Ovary (tissue), 3 donors: ENCODE data around the gene SHC4.

ENCODE experiments used
- POLR2A ChIP-seq: fragments of 450-650 bp; IDR thresholded peaks from one replicate; pipeline ENCODE4 v1.6.1; 2017; ENCODE audit warnings: antibody characterized with exemption, mild to moderate bottlenecking, moderate library complexity
- TF ChIP-seq, protein P1 (sequence below), 3 donors: fragments of 450-650 bp in 2 of 3; fragments of 200-600 bp in 1 of 3; IDR thresholded peaks; one replicate each; pipeline versions ENCODE4 v1.5.1 to v1.8.0; 2016 to 2022; ENCODE audit warnings: antibody characterized with exemption in 3 of 3, mild to moderate bottlenecking in 1 of 3
- donor health status: DM: no; HTN: no; CAD: no.

DNA sequence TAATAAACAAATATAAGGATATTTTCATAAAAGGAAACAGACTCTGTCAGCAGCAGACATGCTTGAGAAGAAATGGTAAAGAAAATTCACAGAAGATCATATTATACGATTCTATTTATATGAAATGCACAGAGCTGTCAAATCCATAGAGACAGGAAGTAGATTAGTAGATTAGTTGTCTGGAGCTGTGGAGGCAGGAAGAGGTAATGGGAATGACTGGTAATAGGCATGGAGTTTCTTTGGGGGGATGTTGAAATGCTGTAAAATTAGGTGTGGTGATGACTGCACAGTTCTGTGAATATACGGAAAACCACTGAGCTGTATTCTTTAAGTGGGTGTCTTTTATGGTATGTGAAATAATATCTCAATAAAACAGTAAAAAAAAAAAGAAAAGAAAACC lies 188.2 kb downstream of the SHC4 start:
- TF ChIP-seq POLR2A: no peak
- TF ChIP-seq, protein P1, sequence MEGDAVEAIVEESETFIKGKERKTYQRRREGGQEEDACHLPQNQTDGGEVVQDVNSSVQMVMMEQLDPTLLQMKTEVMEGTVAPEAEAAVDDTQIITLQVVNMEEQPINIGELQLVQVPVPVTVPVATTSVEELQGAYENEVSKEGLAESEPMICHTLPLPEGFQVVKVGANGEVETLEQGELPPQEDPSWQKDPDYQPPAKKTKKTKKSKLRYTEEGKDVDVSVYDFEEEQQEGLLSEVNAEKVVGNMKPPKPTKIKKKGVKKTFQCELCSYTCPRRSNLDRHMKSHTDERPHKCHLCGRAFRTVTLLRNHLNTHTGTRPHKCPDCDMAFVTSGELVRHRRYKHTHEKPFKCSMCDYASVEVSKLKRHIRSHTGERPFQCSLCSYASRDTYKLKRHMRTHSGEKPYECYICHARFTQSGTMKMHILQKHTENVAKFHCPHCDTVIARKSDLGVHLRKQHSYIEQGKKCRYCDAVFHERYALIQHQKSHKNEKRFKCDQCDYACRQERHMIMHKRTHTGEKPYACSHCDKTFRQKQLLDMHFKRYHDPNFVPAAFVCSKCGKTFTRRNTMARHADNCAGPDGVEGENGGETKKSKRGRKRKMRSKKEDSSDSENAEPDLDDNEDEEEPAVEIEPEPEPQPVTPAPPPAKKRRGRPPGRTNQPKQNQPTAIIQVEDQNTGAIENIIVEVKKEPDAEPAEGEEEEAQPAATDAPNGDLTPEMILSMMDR (IDR thresholded peaks at IDR 0.05): no peak
